GM12891 (cell line): ENCODE measurements around the gene HSD17B10.

Source experiments
- POLR2A ChIP-seq: IDR thresholded peaks from 2 replicates; pipeline ENCODE4 v1.6.1; 2011; ENCODE audit warnings: low read depth, low read length, control low read depth
- POLR2AphosphoS5 ChIP-seq: IDR thresholded peaks from 2 replicates; pipeline ENCODE4 v1.6.1; 2011; ENCODE audit warnings: low read depth, low read length, control low read depth

- TF ChIP-seq POLR2A (no peak), POLR2AphosphoS5 (no peak)
Observed at GRCh38 chrX:53445977-53446376, 11.8 kb upstream of the HSD17B10 start.
